ENCODE data around the gene PADI2.

- TF ChIP-seq EZH2phosphoT487 (IDR thresholded peaks at IDR 0.05; ENCODE audit: unreplicated experiment): no peak
- no peak for TF ChIP-seq CTCF (conservative IDR thresholded peaks at IDR 0.05; ENCODE audit: low read depth in 2 of 2)
- TF ChIP-seq, protein P1, sequence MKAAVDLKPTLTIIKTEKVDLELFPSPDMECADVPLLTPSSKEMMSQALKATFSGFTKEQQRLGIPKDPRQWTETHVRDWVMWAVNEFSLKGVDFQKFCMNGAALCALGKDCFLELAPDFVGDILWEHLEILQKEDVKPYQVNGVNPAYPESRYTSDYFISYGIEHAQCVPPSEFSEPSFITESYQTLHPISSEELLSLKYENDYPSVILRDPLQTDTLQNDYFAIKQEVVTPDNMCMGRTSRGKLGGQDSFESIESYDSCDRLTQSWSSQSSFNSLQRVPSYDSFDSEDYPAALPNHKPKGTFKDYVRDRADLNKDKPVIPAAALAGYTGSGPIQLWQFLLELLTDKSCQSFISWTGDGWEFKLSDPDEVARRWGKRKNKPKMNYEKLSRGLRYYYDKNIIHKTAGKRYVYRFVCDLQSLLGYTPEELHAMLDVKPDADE (IDR thresholded peaks at IDR 0.05): no peak
- no peak for TF ChIP-seq EZH2 (IDR thresholded peaks at IDR 0.05; ENCODE audit: low read depth, unreplicated experiment)
- no peak for TF ChIP-seq POLR2AphosphoS5 (IDR thresholded peaks at IDR 0.05; ENCODE audit: low read depth)
- no peak for TF ChIP-seq REST (IDR thresholded peaks at IDR 0.05; ENCODE audit: unreplicated experiment)
- no peak for TF ChIP-seq CREB1 (CRISPR knock-in tag; IDR thresholded peaks at IDR 0.05; ENCODE audit: low read depth)
- TF ChIP-seq JUNB (IDR thresholded peaks at IDR 0.05; ENCODE audit: unreplicated experiment): no peak
- no peak for TF ChIP-seq ZNF331 (CRISPR knock-in tag; IDR thresholded peaks at IDR 0.05; ENCODE audit: low read depth)
- no peak for TF ChIP-seq STAT1 (IDR thresholded peaks at IDR 0.05; ENCODE audit: unreplicated experiment)
These were observed 36.1 kb upstream of the PADI2 start for GRCh38 chr1:17155257-17155920.
